GM18951 (cell line): ENCODE data around the gene ASIP.

Experiments
- POLR2A ChIP-seq: IDR thresholded peaks from 4 replicates; pipeline ENCODE4 v1.6.1; 2011; ENCODE audit warnings: mild to moderate bottlenecking; ENCODE audit not compliant: insufficient read length, insufficient read depth; ENCODE audit errors: extremely low read depth
- in situ Hi-C: fragments of 300-500 bp; cut with MboI; formaldehyde crosslinking; loops from one replicate; pipeline ENCODE4 v1.12.0; 2022; ENCODE audit warnings: low sequenced_read_pairs, mixed read lengths, inconsistent platforms; ENCODE audit not compliant: unreplicated experiment

ASIP gene

DNA sequence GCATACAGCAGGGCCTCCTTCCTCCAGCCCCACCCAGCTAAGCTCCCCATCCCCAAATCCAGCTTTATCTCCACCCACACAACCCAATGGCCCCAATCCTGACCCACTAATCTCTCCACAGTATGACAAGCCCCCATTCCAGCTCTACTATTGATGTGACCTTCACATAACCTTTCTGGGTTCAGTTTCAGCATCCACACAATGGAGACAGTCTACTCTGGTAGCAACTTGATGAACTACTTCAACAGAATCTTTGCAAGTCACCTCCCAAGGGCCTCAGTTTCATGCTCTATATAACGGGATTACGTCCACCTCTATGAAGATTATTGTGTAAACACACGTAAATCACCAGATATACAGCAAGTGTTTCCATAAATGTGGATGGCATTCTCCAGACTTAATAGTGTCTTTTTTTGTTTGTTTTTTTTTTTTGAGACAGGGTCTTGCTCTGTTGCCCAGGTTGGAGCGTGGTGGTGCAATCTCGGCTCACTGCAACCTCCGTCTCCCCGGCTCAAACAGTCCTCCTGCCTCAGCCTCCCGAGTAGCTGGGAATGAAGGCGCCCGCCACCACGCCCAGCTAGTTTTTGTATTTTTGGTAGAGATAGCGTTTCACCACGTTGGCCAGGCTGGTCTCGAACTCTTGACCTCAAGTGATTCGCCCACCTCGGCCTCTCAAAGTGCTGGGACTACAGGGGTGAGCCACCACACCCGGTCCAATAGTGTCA, 60.5 kb downstream of the ASIP start:
- in situ Hi-C loops: loop anchor here (25.0 kb wide), 1 partner anchor 461 kb away; no protein-coding TSS in a partner anchor

DNA sequence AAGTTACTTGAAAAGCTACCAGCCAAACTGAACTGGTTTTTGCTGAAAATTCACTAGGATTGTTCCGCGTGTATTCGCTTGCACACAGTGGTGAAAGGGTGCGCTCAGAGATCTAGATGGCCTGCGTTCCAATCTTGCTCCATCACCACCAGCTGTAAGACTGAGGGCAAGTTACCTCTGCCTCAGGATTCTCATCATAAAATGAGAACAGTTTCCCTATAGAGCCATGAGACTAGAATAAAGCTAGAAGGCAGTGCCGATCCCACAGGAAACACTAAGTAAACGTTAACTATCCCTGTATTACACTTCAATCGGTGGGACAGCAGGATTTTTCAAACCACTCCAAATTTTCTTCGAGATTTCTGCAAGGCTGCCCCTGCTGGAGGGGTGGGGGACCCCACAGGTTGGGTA, 61.1 kb downstream of the ASIP start:
- in situ Hi-C loops: loop anchor here (25.0 kb wide), 1 partner anchor 460 kb away; no protein-coding TSS in a partner anchor
- TF ChIP-seq POLR2A: no peak

More for the DNA sequence above, 60.5 kb downstream of the ASIP start:
- TF ChIP-seq POLR2A: no peak

DNA sequence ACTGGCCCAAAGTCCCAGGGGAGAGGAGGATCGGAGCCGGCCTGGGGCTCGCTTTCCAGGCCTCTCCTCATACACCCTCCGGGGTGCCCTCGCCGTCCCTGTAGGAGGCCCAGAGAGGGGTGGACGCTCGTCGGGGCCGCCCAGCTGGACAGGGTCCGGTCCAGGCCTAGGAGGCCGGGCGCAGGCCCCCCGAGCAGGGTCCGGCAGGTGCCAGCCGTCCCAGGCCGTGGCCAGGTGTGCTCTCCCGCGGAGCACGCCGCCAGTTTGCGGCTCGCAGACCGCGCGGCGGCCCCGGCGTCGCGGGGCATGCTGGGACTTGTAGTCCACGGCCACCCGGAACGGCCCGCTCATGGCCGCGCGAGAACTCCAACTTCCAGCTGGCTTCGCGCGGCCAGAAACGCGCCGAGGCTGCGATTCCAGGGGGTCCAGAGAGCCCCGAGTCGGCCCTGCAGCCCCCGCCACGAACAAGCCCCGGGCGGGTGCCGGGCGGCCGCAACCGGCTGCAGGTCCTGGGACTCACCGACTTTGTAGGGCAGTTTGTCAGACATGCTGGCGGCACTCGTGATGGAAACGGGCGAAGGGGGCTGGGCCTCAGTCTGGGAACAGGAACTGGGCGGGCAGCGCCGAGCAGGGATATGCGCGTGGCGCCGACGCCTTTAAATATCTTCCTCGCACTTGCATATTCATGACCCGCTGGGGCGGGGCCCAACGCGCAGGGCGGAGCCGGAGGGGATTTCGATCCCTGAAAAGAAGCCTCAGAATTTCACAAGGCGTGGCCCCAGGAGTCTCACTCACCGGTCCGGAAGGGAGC, 61.7 kb downstream of the ASIP start, which contains the start of gene AHCY:
AHCY (minus strand) TSS at position 633 of the 811 bp plus-strand sequence; CDS start at position 548, 85 bp downstream.
- in situ Hi-C loops: loop anchor here (25.0 kb wide), 1 partner anchor 459 kb away; no protein-coding TSS in a partner anchor
- peak; percentile 81 for TF ChIP-seq POLR2A

DNA sequence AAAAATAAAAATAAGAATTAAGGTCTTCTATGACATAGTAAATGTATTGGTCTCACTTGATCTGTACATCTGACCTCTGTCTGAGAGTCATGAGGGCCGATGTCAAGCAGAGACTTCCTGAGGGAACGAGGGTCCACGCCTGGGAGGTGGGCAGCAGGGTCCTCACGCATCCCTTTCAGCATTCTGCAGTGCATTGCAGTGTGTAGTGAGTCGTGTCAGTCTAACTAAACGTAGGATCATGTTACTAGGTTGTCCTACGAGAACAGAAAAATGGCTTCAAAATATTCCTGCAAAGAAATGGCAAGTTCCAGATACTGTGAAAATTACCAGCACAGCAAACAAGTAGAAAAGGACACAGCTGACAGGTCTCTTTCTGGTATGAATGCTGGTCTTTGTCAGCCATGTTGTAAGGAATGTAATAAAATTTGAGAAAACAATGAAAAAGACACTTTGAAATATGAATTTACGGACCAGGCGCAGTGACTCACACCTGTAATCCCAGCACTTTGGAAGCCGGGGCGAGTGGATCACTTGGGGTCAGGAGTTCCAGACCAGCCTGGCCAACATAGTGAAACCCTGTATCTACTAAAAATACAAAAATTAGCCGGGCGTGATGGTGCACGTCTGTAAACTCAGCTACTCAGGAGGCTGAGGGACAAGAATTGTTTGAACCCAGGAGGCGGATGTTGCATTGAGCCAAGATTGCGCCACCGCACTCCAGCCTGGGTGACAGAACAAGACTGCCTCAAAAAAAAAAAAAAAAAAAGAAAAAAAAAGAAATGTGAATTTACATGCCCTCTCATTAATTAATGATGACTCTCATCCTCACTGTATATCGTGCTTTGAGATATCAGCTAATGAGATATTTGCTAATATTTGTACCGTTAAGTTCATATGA, 64.4 kb downstream of the ASIP start:
- in situ Hi-C loops: loop anchor here (25.0 kb wide), 1 partner anchor 457 kb away; no protein-coding TSS in a partner anchor
- TF ChIP-seq POLR2A: no peak

DNA sequence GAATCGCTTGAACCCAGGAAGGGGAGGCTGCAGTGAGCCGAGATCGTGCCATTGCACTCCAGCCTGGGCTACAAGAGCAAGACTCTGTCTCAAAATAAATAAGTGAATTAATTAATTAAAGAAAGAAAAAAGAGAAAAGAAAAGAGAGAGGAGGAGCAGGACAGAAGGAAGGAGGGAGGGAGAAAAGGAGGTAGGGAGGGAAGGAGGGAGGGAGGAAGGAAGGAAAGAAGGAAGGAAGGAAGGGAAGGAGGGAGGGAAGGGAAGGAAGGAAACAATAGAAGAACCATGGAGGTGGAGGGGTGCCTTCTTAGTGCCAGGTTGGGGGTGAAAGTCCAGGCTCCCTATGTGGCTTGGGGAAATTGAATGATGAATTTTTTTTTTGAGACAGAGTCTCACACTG, 68.5 kb downstream of the ASIP start:
- in situ Hi-C loops: loop anchor here (10.0 to 25.0 kb wide), 3 partner anchors 145 to 453 kb away; partner anchors contain the start of gene DYNLRB1
- TF ChIP-seq POLR2A: no peak

DNA sequence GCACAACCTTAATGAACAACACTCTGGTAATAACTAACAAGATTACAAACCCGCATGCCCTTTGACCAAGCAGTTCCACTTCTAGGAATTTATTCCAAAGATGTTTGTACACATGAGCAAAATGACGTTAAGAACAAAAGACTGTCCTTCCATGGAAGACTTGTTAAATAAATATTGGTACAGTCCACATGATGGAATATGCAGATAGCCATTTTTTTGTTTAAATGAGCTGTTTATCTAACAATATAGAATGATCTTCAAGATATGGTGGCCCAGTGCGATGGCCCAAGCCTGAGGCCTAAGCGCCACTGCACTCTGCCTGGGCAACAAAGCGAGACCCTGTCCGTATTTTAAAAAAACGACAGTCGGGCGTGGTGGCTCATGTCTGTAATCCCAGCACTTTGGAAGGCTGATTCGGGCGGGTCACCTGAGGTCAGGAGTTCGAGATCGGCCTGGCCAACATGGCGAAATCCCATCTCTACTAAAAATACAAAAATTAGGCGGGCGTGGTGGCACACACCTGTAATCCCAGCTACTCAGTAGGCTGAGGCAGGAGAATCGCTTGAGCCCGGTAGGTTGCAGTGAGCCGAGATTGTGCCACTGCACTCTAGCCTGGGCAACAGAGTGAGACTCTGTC, 69.4 kb downstream of the ASIP start:
- TF ChIP-seq POLR2A: no peak
- in situ Hi-C loops: loop anchor here (10.0 to 25.0 kb wide), 3 partner anchors 144 to 452 kb away; partner anchors contain the start of gene DYNLRB1

DNA sequence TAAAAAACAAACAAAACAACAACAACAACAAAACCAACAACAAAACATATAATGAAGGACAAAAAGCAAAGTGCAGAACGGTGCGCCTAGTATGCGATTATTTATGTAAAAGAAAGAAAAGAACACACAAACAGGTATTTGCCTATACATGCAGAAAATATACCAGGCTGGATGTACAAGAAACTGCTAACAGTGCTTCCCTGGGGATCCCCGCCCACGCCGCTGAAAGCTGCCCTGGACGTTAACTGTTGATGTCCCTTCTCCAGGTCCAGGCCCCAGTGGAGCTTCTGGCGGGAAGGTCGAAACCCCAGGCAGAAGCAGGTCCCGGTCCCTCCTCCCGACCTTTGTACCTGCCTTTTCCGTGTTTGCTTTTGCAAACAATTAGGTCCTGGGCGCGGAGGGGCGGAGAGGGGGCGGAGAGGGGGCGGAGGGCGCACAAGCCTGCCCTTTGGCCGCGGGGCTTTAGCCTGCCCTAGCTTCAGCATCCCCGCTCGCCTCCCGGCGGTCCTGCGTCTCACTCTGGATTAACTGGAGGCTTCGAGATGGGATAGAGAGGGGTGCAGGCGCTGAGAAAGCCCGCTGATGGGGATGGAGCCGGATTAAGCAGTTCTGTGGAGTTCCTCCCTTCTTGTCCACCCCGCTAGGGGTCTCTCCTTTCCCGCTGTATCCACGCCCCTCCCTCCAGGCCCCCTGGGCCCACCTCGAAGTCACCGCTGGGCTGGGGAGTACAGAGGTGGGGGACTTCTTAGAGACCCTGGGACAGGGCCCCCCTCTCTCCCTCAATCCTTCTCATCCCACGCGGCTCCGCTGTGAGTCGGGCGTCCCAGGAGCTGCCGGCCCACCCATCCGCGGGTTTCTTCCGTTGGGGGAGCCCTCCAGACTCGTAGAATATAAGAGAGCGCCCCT, 70.1 kb downstream of the ASIP start:
- in situ Hi-C loops: loop anchor here (10.0 to 25.0 kb wide), 3 partner anchors 143 to 451 kb away; partner anchors contain the start of gene DYNLRB1

DNA sequence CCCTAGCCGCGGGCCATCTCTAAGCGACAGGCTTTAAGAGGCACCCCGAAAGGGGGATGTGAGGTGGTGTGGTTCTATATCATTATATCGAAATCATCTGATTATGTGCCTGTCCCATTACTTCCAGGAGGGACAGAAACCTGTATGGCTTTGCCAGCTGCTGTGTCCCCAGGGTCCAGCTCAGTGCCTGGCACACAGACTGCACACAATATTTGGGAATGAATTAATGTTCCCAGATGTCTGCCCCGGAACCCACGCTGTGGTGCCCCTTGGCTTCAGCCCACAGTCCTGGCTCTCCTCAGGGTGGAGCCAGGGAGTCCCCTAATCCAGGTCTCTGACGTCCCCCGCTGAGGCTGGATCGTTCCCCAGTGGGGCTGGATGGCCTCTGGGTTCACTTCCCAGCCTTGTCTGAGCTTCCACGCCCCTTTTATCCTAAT, 70.8 kb downstream of the ASIP start:
- TF ChIP-seq POLR2A: no peak
- in situ Hi-C loops: loop anchor here (10.0 to 25.0 kb wide), 3 partner anchors 143 to 450 kb away; partner anchors contain the start of gene DYNLRB1

More for the DNA sequence above, 70.1 kb downstream of the ASIP start:
- TF ChIP-seq POLR2A: no peak

DNA sequence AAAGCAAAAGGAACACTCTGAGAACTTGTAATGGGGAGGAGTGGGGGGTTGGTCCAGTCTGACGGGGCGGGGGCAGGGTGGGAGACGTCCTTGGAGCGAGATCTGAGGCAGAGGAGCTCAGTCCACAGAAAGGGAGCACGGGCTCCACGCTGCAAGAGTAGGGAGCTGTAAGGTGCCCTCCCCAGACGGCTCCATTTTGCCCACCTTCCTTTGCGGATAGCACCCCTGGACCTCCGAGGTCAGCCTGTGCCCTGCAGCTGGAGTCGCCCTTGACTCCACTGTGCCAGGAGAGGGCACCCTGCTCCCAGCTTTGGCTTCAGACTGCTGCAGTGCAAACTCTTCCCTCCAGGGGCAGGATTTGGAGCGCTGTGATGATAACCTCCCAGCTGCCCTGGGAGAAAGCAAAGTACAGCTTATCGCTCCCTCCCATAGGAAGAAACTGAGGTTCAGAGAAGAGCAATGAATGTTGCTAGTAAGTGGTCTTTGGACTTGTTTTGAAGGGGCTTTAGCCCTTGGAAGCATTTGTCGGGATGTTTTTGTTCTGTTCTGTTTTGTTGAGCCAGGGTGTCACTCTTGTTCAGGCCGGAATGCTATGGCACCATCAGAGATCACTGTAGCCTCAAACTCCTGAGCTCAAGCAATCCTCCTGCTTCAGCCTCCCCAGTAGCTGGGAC, 71.5 kb downstream of the ASIP start:
- in situ Hi-C loops: loop anchor here (10.0 to 25.0 kb wide), 3 partner anchors 142 to 450 kb away; partner anchors contain the start of gene DYNLRB1
- TF ChIP-seq POLR2A: no peak

DNA sequence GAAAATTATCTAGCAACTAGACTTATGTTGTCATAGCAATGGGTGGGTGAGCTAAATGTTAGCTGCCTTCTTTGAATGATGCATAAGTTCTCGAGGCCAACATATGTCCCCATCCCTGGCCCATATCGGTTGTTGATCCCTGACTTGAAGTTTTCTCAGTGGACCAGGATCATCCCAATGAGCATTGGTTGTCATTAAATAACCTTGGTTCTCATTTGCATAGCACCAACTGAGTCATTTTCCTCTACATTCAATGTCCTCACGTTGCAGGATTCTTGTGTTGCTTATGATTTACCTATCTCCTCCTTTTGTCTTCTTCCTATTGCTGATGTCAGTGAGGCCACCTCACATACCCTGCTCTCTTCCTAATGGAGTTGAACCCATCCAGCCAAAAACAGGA, 74.0 kb downstream of the ASIP start:
- no peak for TF ChIP-seq POLR2A
- in situ Hi-C loops: loop anchor here (10.0 to 25.0 kb wide), 3 partner anchors 140 to 447 kb away; partner anchors contain the start of gene DYNLRB1
